Esophagus muscularis mucosa (tissue), 4 donors: ENCODE data around the gene NAGPA. TPM values are rescaled to one million over a fixed set of nuclear protein-coding genes. Genes with fewer than 3 reads are reported as not detected.

ENCODE experiments used
- DNase-seq: peaks from one replicate; pipeline ENCODE4 v3.0.0-alpha.2; 2017; ENCODE audit errors: extremely low spot score
- H3K27ac ChIP-seq, 4 donors: fragments of 200-600 bp; sonication (generic); replicated peaks in 1 of 4; 1 replicate in 3 of 4; 2 replicates in 1 of 4; pipeline ENCODE4 v1.5.1; 2016 to 2019; ENCODE audit warnings: mild to moderate bottlenecking in 1 of 4
- H3K27me3 ChIP-seq, 4 donors: fragments of 200-600 bp; sonication (generic); one replicate each; pipeline versions ENCODE4 v1.5.1 to v1.6.0; 2016 to 2019
- H3K36me3 ChIP-seq, 4 donors: fragments of 200-600 bp; sonication (generic); one replicate each; pipeline ENCODE4 v1.5.1; 2016 to 2019
- H3K4me1 ChIP-seq, 4 donors: fragments of 200-600 bp; sonication (generic); one replicate each; pipeline ENCODE4 v1.5.1; 2016 to 2019
- H3K4me3 ChIP-seq, 4 donors: fragments of 200-600 bp; sonication (generic); 1 replicate in 2 of 4; 2 replicates in 2 of 4; pipeline ENCODE4 v1.5.1; 2016 to 2019; ENCODE audit warnings: mild to moderate bottlenecking in 4 of 4, moderate library complexity in 1 of 4
- H3K9me3 ChIP-seq, 4 donors: fragments of 200-600 bp; sonication (generic); 1 replicate in 3 of 4; 2 replicates in 1 of 4; pipeline ENCODE4 v1.5.1; 2016 to 2019
- EP300 ChIP-seq: sonication (generic); formaldehyde crosslinking; IDR thresholded peaks from one replicate; pipeline ENCODE4 v1.6.1; 2017; ENCODE audit warnings: antibody characterized with exemption
- POLR2A ChIP-seq: fragments of 450-650 bp; IDR thresholded peaks from one replicate; pipeline ENCODE4 v1.6.1; 2017; ENCODE audit warnings: antibody characterized with exemption, moderate library complexity, mild to moderate bottlenecking, low read depth
- POLR2AphosphoS5 ChIP-seq, 2 donors: sonication (generic); formaldehyde crosslinking; IDR thresholded peaks; one replicate each; pipeline ENCODE4 v1.6.1; 2017; ENCODE audit warnings: antibody characterized with exemption in 2 of 2
- WGBS: methylation state at CpG from one replicate; pipeline ENCODE4 v1.1.5; 2018; 5-methylcytosine and 5-hydroxymethylcytosine counted together
- intact Hi-C: fragments of 100-400 bp; cut with DNase I; formaldehyde crosslinking; loops from one replicate; pipeline ENCODE4 v1.15.1; 2023
- total RNA-seq, 4 donors: library from RNA; depleted of rRNA; stranded (reverse); fragments of >200 nt; gene quantifications; one replicate each; pipeline versions ENCODE4 v1.1.0 to v1.2.1, GENCODE V29; 2016
- TF ChIP-seq, protein P1 (sequence below), 3 experiments: fragments of 200-600 bp in 2 of 3; fragments of 450-650 bp in 1 of 3; sonication (generic) in 2 of 3; IDR thresholded peaks; one replicate each; pipeline ENCODE4 v1.5.1; 2017 to 2019; ENCODE audit warnings: antibody characterized with exemption in 3 of 3, mild to moderate bottlenecking in 2 of 3, moderate library complexity in 1 of 3

NAGPA gene
- total RNA-seq, 4 donors from 2014 or later, result 15.4 to 24.1 (median 21.1) TPM

GRCh38 chr16:4982056-4982867 lies 51.5 kb downstream of the NAGPA start:
- intact Hi-C loops, result no loop called here
- H3K36me3 ChIP-seq, result no peaks in the 10 kb centered on the region
- H3K4me3 ChIP-seq, result no peak overlapping the region
- TF ChIP-seq, protein P1, sequence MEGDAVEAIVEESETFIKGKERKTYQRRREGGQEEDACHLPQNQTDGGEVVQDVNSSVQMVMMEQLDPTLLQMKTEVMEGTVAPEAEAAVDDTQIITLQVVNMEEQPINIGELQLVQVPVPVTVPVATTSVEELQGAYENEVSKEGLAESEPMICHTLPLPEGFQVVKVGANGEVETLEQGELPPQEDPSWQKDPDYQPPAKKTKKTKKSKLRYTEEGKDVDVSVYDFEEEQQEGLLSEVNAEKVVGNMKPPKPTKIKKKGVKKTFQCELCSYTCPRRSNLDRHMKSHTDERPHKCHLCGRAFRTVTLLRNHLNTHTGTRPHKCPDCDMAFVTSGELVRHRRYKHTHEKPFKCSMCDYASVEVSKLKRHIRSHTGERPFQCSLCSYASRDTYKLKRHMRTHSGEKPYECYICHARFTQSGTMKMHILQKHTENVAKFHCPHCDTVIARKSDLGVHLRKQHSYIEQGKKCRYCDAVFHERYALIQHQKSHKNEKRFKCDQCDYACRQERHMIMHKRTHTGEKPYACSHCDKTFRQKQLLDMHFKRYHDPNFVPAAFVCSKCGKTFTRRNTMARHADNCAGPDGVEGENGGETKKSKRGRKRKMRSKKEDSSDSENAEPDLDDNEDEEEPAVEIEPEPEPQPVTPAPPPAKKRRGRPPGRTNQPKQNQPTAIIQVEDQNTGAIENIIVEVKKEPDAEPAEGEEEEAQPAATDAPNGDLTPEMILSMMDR (IDR thresholded peaks at IDR 0.05), result no peak
- no peak for TF ChIP-seq POLR2AphosphoS5 (IDR thresholded peaks at IDR 0.05)
- no peak for TF ChIP-seq POLR2A
- no peak for TF ChIP-seq EP300
- H3K27me3 ChIP-seq, result peaks cover 0 to 9% (median under 1%) of the 10 kb centered on the region in 4 donors
- DNase-seq, result no peak
- WGBS, result 62% methylated on average over 3 of the region's 20 CpGs
- peaks cover 0 to 4% (median 0%) of the 10 kb centered on the region in 4 donors for H3K9me3 ChIP-seq
- H3K4me1 ChIP-seq, result peaks cover 5 to 12% (median 10%) of the 10 kb centered on the region in 4 donors
- H3K27ac ChIP-seq, result no peak overlapping the region

- intact Hi-C loops, result no loop called here
- Histone ChIP-seq H3K4me3 (no peak overlapping the region), H3K36me3 (no peaks in the 10 kb centered on the region), H3K27ac (no peak overlapping the region), H3K9me3 (peaks cover 0 to 4% (median 0%) of the 10 kb centered on the region in 4 donors), H3K27me3 (peaks cover 0 to 7% (median 0%) of the 10 kb centered on the region in 4 donors), H3K4me1 (peaks cover 5 to 12% (median 10%) of the 10 kb centered on the region in 4 donors)
- 78% methylated on average over 5 of the region's 7 CpGs for WGBS
- DNase-seq, result no peak
- TF ChIP-seq, protein P1 (IDR thresholded peaks at IDR 0.05), result no peak
- no peak for TF ChIP-seq POLR2AphosphoS5 (IDR thresholded peaks at IDR 0.05)
- no peak for TF ChIP-seq POLR2A
- no peak for TF ChIP-seq EP300
These were observed 52.3 kb downstream of the NAGPA start for GRCh38 chr16:4981473-4981872.

GRCh38 chr16:4980691-4981090 lies 53.0 kb downstream of the NAGPA start:
- H3K9me3 ChIP-seq, result no peaks in the 10 kb centered on the region
- intact Hi-C loops, result no loop called here
- no peak overlapping the region for H3K27ac ChIP-seq
- no peak overlapping the region for H3K4me3 ChIP-seq
- 77% methylated on average over 10 of the region's 10 CpGs for WGBS
- no peaks in the 10 kb centered on the region for H3K36me3 ChIP-seq
- no peak for TF ChIP-seq POLR2A
- no peak for TF ChIP-seq POLR2AphosphoS5 (IDR thresholded peaks at IDR 0.05)
- TF ChIP-seq EP300, result no peak
- TF ChIP-seq, protein P1 (IDR thresholded peaks at IDR 0.05), result no peak
- DNase-seq, result no peak
- peaks cover 5 to 12% (median 10%) of the 10 kb centered on the region in 4 donors for H3K4me1 ChIP-seq
- H3K27me3 ChIP-seq, result no peaks in the 10 kb centered on the region

DNA sequence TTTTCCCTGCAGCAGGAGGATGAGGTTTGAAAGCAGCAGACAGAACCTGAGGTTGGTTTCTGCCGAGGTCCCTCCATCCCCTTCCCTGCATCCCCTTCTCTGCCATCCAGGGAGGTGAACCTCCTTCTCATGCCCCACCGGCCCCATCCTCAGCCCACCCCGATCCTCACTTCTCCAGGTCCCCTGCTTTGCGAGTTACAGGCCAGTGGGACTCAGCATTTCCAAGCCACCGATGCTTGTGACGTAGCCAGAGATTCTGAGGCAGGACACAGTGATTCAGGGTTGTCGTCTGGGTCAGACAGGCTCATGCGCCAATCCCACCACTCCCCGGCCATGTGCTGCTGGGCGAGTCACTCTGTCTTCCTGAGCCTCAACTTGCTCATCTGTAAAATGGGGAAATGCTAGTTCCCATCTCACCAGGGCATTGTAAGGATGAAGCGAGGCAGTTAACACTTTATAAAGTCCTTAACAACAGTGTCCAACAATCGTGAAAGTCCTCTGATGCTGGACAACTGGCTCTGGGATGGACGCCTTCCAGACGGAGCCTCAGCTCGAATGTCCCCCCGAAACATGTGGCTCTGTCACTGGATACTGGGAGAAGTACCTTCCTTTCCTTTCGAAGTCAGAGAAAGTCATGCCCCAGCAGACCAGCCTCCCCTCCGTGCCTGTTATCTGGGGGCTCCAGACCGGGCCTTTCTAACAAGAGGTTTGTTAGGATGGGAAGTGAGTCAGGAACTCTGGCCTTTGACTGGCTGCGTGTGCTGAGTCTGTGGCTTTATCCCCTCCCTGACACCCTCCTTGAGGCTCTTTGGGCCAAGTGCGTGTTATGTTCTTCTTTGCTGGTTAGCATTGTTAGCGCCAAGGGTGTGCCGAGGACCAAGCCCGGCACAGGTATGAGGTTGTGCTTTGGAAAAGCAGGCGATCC lies 53.7 kb downstream of the NAGPA start:
- Histone ChIP-seq H3K27ac (no peak overlapping the region), H3K4me3 (no peak overlapping the region), H3K27me3 (no peaks in the 10 kb centered on the region), H3K9me3 (no peaks in the 10 kb centered on the region), H3K4me1 (peaks cover 5 to 12% (median 10%) of the 10 kb centered on the region in 4 donors), H3K36me3 (no peaks in the 10 kb centered on the region)
- no peak for TF ChIP-seq POLR2AphosphoS5 (IDR thresholded peaks at IDR 0.05)
- TF ChIP-seq POLR2A, result no peak
- TF ChIP-seq, protein P1 (IDR thresholded peaks at IDR 0.05), result no peak
- no peak for TF ChIP-seq EP300
- no peak for DNase-seq
- WGBS, result 71% methylated on average over 25 of the region's 25 CpGs
- intact Hi-C loops, result no loop called here
